HG03097 (cell line): ENCODE data around the gene MYO5A.
"Not testable (repeated sequence)": the region's sequence is repeated elsewhere in the genome, so short reads cannot be mapped to it uniquely, and the experiment has no call there.

Experiments used
- ATAC-seq: cut with Tn5 transposase; IDR thresholded peaks from one replicate; pipeline ENCODE4 v1.9.1; 2021; ENCODE audit not compliant: unreplicated experiment, low FRiP score

MYO5A gene

DNA sequence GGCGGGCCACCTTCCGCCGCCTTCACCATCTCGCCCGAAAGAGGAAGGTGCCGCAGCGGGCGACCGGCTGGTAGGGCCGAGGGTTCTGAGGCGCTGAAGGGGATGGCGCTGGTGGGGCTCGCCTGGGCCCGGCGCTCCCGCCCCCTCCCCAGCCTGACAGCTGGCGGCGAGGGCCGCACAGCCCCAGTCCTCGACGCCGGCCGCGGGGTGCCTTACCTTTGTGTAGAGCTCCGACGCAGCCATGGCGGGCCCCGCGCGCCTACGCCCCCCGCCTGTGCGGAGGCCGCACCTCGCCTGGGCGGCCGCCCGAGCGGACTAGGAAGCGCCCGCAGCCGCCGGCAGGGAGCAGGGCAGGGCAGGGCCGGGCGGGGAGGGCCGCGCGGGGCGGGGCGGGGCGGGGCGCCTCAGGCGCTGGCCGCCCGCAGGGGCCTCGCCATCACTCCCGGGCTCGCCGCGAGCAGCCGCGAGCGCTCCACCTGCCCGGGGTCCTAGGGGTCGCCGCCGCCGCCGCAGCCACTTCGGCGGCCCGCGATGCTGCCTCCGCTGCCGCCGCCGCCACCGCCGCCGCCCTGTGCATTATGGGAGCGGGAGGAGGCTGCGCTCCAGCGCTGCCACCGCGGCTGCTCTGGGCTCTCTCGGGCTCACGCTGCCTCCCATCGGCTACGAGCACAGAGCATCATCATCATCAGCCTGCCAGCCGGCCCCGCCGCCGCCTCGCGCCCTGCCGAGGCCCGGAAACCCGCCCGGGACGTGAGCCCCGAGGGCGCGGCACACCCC is at the start of gene MYO5A:
TSS of gene MYO5A (minus strand) at position 317 of the 777 bp plus-strand sequence. CDS start at position 243, 74 bp downstream.
- peak; percentile 78 for ATAC-seq

DNA sequence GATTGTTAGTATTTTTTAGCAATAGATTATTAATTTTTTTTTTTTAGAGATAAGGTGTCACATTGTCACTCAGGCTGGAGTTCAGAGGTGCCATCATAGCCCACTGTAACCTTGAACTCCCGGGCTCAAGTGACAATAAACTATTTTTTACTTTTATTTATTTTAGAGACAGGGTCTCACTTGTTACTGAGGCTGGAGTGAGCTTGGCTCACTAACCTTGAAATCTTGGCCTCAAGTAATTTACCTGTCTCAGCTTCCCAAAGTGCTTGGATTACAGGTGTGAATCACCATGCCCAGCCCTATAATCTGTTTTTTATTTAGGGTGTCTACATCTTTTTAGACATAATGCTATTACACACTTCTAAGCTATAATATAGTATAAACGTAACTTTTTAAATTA is 48.0 kb upstream of the MYO5A start:
- no peak for ATAC-seq

DNA sequence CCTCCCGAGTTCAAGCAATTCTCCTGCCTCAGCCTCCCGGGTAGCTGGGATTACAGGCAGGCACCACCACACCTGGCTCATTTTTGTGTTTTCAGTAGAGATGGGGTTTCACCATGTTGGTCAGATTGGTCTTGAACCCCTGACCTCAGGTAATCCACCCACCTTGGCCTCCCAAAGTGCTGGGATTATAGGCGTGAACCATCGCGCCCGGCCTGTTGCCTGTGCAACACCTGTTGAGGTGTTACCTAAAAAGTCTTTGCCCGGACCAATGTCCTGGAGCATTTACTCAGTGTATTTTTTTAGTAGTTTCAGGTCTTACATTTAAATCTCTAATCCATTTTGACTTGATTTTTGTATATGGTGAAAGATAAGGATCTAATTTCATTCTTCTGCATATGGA is 46.9 kb upstream of the MYO5A start:
- not testable (repeated sequence) for ATAC-seq

DNA sequence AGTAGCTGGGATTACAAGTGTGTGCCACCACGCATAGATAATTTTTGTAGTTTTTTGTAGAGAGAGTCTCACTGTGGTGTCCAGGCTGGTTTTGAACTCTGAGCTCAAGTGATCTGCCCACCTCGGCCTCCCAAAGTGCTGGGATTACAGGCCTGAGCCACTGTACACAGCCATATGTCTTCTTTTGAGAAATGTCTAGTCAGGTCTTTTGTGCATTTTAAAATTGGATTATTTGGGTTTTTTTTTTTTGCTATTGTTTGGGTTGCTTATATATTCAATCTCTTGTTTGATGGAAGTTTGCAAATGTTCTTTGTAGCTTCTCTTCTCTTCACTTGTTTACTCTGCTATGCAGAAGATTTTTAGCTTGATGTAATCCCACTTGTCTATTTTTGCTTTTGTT is 46.4 kb upstream of the MYO5A start:
- ATAC-seq: no peak

DNA sequence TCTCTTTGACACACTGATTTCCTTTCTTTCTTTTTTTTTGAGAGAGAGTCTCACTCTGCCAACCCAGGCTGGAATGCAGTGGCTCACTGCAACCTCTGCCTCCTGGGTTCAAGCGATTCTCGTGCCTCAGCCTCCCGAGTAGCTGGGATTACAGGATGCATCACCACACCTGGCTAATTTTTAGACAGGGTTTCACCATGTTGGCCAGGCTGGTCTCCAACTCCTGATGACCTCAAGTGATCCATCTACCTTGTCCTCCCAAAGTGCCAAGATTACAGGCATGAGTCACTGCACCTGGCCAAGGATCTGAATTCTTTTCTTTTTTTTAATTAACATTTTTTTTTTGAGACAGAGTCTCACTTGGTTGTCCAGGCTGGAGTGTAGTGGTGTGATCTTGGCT is 45.9 kb upstream of the MYO5A start:
- ATAC-seq: not testable (repeated sequence)

DNA sequence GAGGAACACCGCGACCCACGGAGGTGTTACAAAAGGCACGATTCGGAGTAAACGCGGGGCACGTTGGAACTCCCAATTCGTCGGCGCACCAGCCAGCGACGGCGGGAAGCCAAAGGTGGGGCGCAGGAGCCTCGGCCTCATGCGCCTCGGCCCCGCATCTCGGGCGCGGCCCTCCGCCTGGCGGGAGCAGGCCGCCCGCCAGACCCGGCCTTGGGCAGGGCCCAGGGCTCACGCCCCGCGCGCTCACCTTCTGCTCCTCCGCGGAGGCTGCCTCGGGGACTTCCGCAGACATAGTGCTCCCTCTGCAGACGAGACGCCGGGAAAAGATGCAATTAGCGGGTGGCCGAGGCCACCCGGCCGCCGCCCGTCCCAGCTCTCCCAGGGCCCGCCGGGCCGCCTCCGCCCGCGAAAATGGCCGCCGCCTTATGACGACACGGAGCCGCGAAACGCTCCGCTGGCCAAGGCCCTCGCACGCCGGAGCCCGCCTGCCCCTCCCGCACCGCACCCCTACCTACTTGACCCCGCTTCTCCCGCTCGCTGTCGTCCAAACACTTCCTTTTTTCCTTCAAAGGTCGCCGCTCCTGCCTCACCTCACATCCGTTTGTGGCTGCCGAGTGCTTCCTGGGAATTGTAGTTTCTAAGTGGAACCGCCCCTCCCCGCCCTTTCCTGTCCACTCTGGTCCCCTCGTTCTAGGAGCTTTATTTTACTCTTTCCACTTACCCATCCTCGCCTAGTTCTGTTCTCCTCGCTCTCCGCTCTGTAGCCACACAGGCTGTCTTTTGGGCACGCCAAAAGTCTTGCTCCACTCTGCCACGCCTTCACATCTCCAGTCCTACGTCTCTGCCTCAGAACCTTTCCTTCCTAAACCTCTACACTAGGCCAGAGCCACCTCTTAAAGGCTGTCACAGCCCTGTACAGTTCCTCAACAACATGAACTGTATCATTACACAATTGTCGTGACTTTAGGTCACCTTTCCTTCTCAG is 40.2 kb upstream of the MYO5A start, which contains the start of gene ARPP19:
TSS of gene ARPP19 (minus strand) at position 430 of the 985 bp plus-strand sequence. CDS start at position 292, 138 bp downstream.
- peak; percentile 68 for ATAC-seq

DNA sequence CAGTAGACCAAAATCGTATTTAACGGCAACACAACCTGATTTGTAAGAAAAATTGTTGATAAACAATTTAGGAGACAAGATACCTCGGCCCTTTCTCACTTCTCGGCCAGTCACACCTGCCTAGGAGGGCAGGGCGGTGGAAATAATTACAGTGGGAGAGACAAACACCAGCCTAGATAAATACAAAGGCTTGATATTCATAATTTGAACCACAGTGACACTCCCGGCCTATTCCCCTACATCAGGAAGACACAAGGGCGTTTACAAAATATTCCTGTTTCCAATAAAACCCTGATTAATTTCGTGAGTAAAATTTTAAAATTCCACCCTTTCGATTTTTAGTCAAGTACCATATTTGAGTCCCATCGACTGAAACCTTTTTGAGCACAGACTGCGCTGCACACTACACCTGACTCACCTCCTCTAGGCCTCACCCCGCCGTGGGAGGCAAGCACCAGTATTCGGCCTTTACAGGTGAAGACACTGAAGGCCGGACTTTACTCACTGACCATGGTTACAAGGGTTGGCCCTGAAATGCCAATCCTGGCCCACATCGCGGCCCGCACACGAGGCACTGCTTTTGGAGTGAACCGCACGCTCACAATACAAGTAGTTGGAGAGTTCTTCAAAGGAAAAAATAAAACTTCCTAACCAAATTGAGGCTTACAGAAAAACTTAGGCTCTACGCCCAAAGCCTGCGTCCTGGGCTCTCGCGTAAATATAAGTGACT is 39.4 kb upstream of the MYO5A start:
- no peak for ATAC-seq

DNA sequence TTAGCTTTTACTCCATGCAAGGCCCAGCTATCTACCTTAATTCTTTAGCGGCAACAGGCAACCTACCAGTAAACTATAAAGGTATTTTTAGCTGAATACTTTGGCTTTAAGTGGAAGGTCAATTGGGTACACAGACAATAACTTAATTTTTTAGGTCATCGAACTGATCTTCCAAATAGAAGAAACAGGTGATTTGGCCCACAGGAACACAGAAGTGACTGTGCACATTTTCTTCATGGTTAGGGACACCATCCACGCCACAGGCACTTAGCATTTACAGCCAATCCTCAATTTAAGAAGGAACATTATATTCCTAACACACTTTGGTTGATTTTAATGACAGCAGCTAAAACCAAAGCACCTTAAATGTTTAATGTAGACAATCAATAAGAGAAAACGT is 38.2 kb upstream of the MYO5A start:
- no peak for ATAC-seq

DNA sequence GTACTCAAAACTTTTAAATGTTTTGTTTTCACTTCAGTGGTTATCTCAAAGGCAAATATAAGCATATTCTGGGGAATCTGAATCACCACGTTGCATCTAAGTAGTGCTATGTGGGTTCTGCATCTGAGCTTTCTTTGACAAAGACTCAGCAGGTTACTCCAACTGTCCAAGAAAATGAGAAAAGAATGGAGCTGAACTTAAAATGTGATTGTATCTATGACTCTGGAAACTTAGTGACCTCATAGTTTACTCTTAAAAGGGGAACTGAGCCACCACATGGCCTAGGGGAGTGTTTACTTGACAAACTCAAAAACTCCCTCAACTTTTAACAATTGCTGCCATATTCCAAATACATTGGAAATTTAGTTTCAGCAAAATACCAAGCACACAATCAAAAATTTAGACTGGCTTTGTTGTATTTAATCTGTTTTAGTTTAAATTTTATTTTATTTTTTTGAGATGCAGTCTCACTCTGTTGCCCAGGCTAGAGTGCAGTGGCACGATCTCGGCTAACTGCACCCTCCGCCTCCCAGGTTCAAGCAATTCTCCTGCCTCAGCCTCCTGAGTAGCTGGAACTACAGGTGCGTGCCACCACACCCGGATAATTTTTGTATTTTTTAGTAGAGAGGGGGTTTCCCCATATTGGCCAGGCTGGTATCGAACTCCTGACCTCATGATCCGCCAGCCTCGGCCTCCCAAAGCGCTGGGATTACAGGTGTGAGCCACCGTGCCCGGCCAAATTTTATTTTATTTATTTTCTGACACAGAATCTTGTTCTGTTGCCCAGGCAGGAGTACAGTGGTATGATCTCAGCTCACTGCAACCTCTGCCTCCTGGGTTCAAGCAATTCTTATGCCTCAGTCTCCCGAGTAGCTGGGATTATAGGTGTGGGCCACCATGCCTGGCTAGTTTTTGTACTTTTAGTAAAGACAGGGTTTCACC is 37.0 kb upstream of the MYO5A start:
- ATAC-seq: peak; percentile 36

DNA sequence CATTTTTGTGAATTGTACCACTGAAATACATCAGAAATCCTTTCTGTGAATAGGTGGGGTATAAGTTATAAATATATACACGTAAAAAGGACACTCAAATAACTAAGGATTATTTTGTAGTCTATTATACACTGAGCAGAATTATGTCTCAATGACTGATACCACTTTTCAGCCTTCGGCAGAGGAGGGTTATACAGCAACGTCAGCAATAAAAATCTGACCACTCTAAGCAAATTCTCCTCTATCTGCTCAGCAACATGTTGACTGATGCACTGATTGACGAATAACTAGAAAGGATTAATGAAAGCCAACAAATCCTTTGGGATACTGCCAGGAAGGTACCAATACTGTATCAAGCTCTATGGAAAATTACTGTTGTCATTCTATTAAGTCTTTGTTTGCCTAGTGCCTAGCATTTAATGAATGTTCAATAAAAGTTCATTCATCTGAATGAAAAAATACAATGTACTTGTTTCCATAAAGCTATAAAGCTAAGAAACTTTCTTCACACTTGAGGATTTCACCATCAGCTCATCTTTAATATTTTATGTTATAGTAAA is 34.9 kb upstream of the MYO5A start:
- ATAC-seq: no peak

DNA sequence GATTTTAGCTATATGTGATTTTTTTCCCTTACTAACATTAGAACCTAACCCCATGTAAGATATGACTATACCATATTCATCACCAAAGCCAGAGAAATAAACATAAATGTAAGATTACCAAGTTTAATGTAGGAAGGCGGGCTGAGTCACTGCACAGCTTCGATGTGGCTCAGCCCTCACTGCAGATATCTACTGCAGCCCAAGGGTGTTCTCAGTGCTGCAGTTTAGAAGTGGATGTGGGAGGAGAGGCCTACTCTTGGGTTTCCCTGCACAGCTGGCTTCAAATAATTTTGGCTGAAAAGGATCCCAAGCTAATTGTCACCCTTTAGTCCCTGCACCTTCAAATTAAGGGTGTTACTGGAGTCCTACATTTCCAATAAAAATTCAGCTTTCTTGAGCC is 30.9 kb upstream of the MYO5A start:
- no peak for ATAC-seq

DNA sequence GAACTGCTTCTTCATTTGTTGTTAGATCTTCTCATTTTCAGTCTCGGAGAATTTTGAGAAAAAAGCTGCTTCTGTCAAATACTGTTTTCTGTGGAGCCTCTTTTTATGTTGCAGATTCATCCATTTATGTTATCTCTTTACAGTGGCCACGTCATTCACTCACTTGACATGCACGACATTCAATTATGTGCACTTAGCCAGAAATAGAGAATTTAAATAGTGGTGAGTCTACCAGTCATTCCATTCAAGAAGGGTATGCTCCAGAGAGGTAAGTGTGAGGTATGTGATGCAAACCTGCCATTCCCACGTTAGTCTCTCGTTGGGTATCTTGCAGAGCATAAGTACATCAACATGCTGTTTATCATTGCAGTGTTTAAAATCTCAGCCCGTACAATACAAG is 30.3 kb upstream of the MYO5A start:
- no peak for ATAC-seq

DNA sequence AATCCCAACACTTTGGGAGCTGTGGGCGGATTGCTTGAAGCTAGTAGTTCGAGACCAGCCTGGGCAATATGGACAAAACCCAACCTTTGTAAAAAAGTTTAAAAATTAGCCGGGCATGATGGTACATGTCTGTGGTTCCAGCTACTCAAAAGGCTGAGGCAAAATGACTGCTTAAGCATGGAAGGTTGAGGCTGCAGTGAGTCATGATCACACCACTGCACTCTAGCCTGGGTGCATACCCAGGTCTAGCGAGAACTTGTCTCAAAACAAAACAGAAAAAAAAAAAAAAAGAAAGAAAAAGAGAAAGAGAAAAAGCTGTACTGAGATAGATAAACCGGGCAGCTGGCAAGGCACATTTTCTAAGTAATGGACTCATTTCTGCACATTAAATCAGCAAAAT is 29.5 kb upstream of the MYO5A start:
- ATAC-seq: peak; percentile 59

DNA sequence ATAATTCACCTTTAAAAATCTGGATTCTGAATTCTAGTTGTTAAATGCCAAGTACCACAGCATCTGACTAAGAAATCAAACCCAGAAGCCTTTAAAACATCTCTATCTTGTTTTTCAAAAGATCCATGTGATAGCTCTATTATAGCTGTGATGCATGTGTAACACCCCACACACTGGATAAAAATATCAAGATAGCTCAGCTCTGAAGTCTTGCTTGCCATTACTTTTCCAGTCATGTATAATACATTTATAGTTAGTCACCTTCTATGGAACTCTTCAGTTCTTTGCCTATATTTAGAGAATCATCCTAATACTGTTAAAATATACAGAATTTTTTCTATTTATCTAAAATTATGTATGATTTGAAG is 28.6 kb upstream of the MYO5A start:
- ATAC-seq: no peak

DNA sequence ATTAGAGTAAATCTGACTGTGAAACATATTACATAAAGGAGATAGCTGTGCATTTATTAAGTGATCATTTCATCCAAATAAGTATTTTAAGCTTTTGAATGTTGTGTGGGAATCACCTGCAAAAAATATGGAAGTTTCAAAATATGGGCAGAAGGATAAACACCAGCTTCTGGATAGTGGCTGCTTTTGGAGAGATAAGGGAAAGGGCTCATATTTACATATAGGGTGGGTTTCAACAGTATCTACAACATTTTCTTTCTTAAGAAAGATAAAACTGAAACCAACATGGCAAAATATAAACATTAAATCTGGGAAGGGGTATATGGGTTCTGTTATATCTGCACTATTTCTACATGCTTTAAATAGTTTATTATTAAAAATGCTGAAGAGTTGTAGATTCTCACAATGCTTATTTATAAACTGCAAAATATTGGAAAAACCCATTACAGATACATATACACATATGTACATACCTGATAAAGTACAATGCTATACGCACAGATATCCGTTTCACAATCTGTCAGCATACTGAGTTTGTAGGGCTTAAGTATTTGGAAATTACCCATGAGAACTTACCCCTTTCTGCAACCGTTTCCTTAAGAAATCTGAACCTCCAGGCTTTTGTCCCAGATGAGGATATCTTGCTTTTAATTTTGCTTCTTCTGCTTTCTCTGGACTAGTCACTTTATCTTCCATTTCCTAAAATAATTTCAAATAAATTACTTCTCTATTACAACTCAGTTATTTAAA is 28.0 kb upstream of the MYO5A start:
- no peak for ATAC-seq

DNA sequence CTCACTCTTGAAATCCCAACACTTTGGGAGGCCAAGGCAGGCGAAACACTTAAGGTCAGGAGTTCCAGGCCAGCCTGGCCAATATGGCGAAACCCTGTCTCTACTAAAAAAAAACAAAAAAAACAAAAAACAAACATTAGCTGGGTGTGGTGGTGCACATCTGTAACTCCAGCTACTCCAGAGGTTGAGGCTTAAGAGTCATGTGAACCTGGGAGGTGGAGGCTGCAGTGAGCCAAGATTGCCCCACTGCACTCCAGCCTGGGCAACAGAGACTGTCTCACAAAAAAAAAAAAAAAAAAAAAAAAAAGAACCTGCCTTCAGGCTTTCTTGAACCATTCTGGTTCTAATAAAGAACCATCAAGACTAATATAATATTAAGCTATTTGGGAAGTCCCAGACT is 23.6 kb upstream of the MYO5A start:
- no peak for ATAC-seq

DNA sequence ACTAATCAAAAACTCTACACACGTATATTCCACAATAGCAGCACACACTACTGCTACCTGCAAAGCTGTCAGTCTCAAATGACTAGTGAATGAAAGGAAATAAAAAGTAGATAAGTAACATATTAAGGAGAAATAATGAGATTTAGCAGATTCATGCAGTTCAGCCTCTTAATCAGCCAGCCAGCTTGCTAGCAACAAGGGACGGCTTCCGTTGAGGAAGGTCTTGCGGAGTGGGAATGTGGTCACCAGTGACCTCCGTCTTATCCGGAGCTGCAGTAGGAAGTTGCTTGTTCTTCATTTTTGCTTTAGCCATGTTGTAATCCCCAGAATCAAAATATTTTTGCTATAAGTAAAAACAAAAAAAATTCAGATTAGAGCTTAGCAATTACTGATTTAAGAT is 23.1 kb upstream of the MYO5A start:
- ATAC-seq: no peak

DNA sequence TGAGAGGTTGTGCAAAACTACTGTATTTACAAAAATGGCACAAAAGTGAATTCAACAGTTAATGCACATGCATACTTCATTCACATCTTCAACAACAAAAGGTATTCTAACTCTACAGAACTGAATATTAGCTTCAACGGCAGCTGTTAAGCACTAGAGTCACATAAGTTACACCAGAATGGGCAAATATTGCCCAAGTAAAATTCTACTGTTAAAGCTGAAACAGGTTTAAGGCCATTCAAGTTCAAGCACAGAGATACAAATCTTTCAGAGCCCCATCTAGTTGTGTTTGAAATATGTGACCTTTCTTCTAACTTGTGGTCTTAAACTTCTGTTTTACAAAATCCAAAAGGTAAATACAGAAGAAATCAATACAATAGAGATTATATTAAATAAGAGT is 22.5 kb upstream of the MYO5A start:
- not testable (repeated sequence) for ATAC-seq
